ENCODE results near the gene CABS1. TPM values are rescaled to one million over a fixed set of nuclear protein-coding genes. Genes with fewer than 3 reads are reported as not detected.

The CABS1 gene
- total and polyA plus RNA-seq, 2 donors (not counting 3 experiments of a cell fraction or from before 2014, with no cell fraction given): not detected

- H3K4me3 ChIP-seq (replicated peaks in 1 of 3; ENCODE audit: insufficient read depth in 1 of 3, low read depth in 1 of 3, low read length in 3 of 3): no peak overlapping the region
- dilution Hi-C loops (cut with MboI; ENCODE audit: extremely low pct_ligation_motif_present, low sequenced_read_pairs) (no loop called here), intact Hi-C loops (cut with micrococcal nuclease) (no loop called here)
- no peaks in the 10 kb centered on the region for H3K79me2 ChIP-seq (ENCODE audit: control insufficient read depth, insufficient read depth, low read length)
- H3K36me3 ChIP-seq (ENCODE audit: control insufficient read depth in 2 of 2, extremely low read depth in 1 of 2, insufficient read depth in 2 of 2, low read length in 2 of 2): no peaks in the 10 kb centered on the region
- H3K9me1 ChIP-seq (replicated peaks; ENCODE audit: control insufficient read depth, extremely low read depth, insufficient read depth, low read length): no peaks in the 10 kb centered on the region
- H3K4me2 ChIP-seq (ENCODE audit: insufficient read depth, low read length): no peak overlapping the region
- no peak overlapping the region for H3K27ac ChIP-seq (ENCODE audit: insufficient read depth, low read depth, low read length)
- no TSS peak for BruUV-seq (replicated peaks)
- ChIA-PET POLR2A (no interaction called here), CTCF (no interaction called here)
- no peaks in the 10 kb centered on the region for H3K27me3 ChIP-seq (ENCODE audit: control insufficient read depth in 2 of 2, insufficient read depth in 2 of 2, low read length in 2 of 2)
- no peak overlapping the region for H3K9ac ChIP-seq (replicated peaks; ENCODE audit: extremely low read depth, insufficient read depth, low read length)
- H4K20me1 ChIP-seq (replicated peaks; ENCODE audit: control insufficient read depth, extremely low read depth, insufficient read depth, low read length): no peaks in the 10 kb centered on the region
- TF ChIP-seq, protein P1, sequence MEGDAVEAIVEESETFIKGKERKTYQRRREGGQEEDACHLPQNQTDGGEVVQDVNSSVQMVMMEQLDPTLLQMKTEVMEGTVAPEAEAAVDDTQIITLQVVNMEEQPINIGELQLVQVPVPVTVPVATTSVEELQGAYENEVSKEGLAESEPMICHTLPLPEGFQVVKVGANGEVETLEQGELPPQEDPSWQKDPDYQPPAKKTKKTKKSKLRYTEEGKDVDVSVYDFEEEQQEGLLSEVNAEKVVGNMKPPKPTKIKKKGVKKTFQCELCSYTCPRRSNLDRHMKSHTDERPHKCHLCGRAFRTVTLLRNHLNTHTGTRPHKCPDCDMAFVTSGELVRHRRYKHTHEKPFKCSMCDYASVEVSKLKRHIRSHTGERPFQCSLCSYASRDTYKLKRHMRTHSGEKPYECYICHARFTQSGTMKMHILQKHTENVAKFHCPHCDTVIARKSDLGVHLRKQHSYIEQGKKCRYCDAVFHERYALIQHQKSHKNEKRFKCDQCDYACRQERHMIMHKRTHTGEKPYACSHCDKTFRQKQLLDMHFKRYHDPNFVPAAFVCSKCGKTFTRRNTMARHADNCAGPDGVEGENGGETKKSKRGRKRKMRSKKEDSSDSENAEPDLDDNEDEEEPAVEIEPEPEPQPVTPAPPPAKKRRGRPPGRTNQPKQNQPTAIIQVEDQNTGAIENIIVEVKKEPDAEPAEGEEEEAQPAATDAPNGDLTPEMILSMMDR (IDR thresholded peaks at IDR 0.05; ENCODE audit: extremely low read depth in 1 of 2, insufficient read depth in 1 of 2, low read depth in 1 of 2, low read length in 2 of 2): no peak
- TF ChIP-seq MYC (IDR thresholded peaks at IDR 0.05; ENCODE audit: low read depth, low read length): no peak
- no peak for TF ChIP-seq POLR2AphosphoS5 (IDR thresholded peaks at IDR 0.05; ENCODE audit: insufficient read depth, low read depth, low read length)
- no peak for TF ChIP-seq GATA2 (IDR thresholded peaks at IDR 0.05; ENCODE audit: insufficient read depth, insufficient read length, low read depth, low read length)
- no peak for TF ChIP-seq JUN (IDR thresholded peaks at IDR 0.05; ENCODE audit: borderline replicate concordance, insufficient read depth, insufficient read length, low read depth)
- no peak for TF ChIP-seq MAX (IDR thresholded peaks at IDR 0.05; ENCODE audit: insufficient read depth, insufficient read length)
- no peak for TF ChIP-seq FOS (IDR thresholded peaks at IDR 0.05; ENCODE audit: borderline replicate concordance, insufficient read depth, low read length)
- TF ChIP-seq EZH2 (IDR thresholded peaks at IDR 0.05; ENCODE audit: borderline replicate concordance, low read depth, low read length, severe bottlenecking): no peak
- TF ChIP-seq POLR2A (IDR thresholded peaks at IDR 0.05; ENCODE audit: low read depth, low read length): no peak
- FAIRE-seq (no peak), DNase-seq (ENCODE audit: low read depth, low spot score) (no peak)
- H3K9me3 ChIP-seq (replicated peaks; ENCODE audit: control insufficient read depth, insufficient read depth, low read length): no peaks in the 10 kb centered on the region
- H3K4me1 ChIP-seq (ENCODE audit: control insufficient read depth, extremely low read depth, insufficient read depth, low read length): no peaks in the 10 kb centered on the region
- no peak overlapping the region for H2AFZ ChIP-seq (ENCODE audit: low read depth, low read length)
Measured at GRCh38 chr4:70291341-70291740, 43.4 kb upstream of the CABS1 start.
